ENCODE results near the gene MAD1L1.

- TF ChIP-seq CTCF (conservative IDR thresholded peaks at IDR 0.05; ENCODE audit: low read depth, low read length), result no peak
- no peak for TF ChIP-seq POLR2A (IDR thresholded peaks at IDR 0.05; ENCODE audit: low read depth, low read length)
- TF ChIP-seq BHLHE40 (IDR thresholded peaks at IDR 0.05; ENCODE audit: low read depth, low read length), result no peak
- TF ChIP-seq CEBPB (IDR thresholded peaks at IDR 0.05; ENCODE audit: low read depth, low read length), result no peak
- no peak for TF ChIP-seq SMC3 (IDR thresholded peaks at IDR 0.05; ENCODE audit: low read depth, low read length)
- TF ChIP-seq RAD21 (IDR thresholded peaks at IDR 0.05; ENCODE audit: low read length), result no peak
- TF ChIP-seq RCOR1 (IDR thresholded peaks at IDR 0.05; ENCODE audit: insufficient replicate concordance, low read length), result no peak
- TF ChIP-seq MAFK (IDR thresholded peaks at IDR 0.05; ENCODE audit: low read depth, low read length), result no peak
- no peak for TF ChIP-seq USF2 (IDR thresholded peaks at IDR 0.05; ENCODE audit: low read depth, low read length)
Observed at GRCh38 chr7:2044311-2044882, 188.3 kb downstream of the MAD1L1 start.
